Vagina (tissue), 2 donors: ENCODE measurements around the gene CEP85.

Experiments used
- POLR2A ChIP-seq, 2 donors: fragments of 450-650 bp; IDR thresholded peaks; one replicate each; pipeline ENCODE4 v1.6.1; 2017; ENCODE audit warnings: antibody characterized with exemption in 2 of 2, mild to moderate bottlenecking in 2 of 2, moderate library complexity in 2 of 2
- TF ChIP-seq, protein P1 (sequence below), 3 experiments: fragments of 450-650 bp in 2 of 3; fragments of 200-600 bp in 1 of 3; sonication (generic) in 1 of 3; IDR thresholded peaks; one replicate each; pipeline ENCODE4 v1.5.1; 2017 to 2019; ENCODE audit warnings: antibody characterized with exemption in 3 of 3, mild to moderate bottlenecking in 2 of 3, moderate library complexity in 2 of 3

DNA sequence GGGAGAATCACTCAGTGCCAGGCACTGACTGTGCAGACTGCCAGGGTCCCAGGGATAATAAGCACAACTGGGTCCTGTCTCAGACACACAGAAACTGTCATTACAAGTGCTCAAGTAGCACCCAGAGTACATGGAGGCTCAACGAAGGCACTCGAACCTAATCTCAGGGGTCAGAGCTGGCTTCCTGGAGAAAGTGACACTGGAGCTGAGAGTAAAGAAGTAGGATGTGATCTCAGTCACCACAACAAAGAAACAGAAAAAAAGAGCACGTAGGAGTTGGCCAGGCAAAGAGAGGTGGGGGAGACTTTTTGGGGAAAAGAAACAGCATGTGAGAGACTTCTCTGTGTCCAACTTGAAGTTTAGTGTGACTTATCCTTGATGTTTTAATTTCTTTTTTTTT lies 42.3 kb upstream of the CEP85 start:
- TF ChIP-seq POLR2A (IDR thresholded peaks at IDR 0.05): no peak
- TF ChIP-seq, protein P1, sequence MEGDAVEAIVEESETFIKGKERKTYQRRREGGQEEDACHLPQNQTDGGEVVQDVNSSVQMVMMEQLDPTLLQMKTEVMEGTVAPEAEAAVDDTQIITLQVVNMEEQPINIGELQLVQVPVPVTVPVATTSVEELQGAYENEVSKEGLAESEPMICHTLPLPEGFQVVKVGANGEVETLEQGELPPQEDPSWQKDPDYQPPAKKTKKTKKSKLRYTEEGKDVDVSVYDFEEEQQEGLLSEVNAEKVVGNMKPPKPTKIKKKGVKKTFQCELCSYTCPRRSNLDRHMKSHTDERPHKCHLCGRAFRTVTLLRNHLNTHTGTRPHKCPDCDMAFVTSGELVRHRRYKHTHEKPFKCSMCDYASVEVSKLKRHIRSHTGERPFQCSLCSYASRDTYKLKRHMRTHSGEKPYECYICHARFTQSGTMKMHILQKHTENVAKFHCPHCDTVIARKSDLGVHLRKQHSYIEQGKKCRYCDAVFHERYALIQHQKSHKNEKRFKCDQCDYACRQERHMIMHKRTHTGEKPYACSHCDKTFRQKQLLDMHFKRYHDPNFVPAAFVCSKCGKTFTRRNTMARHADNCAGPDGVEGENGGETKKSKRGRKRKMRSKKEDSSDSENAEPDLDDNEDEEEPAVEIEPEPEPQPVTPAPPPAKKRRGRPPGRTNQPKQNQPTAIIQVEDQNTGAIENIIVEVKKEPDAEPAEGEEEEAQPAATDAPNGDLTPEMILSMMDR (IDR thresholded peaks at IDR 0.05): no peak
